RKO (cell line): Measurements from ENCODE around the gene ABCA7.
A peak's percentile ranks its signal among the peaks of the same experiment; 100 is the strongest.
"Not testable (repeated sequence)": the region's sequence is repeated elsewhere in the genome, so short reads cannot be mapped to it uniquely, and the experiment has no call there.

Experiments
- DNase-seq: peaks from one replicate; pipeline ENCODE4 v3.0.0-alpha.2; 2016; ENCODE audit warnings: low spot score

Gene ABCA7

DNA sequence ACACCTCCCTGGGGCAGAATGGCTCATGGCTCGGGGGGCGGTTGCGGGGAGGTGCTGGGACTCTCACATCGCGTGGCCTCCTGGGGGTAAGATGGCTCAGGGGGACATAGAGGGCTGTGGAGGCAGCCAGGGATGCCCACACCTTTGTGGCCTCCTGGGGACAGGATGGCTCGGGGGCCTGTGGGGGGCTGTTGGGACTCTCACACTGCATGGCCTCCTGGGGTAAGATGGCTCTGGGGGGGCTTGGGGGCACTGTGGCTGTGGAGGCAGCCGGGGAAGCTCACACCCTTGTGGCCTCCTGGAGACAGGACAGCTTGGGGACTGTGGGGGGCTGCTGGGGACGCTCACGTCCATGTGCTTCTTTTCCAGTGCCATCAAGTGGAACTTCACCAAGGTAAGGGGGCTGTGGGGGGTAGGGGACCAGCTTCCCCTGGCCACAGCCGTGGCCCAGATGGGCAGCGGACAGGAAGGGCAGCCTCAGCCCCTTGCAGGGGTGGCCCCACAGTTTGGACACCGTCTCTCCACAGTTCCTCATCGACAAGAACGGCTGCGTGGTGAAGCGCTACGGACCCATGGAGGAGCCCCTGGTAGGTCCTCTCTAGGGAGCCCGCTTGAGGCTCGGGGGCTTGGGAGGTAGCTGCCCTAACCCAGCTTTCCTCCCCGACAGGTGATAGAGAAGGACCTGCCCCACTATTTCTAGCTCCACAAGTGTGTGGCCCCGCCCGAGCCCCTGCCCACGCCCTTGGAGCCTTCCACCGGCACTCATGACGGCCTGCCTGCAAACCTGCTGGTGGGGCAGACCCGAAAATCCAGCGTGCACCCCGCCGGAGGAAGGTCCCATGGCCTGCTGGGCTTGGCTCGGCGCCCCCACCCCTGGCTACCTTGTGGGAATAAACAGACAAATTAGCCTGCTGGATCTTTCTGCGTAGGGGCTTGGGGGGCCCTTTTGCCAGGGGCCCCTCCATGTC is 66.2 kb downstream of the ABCA7 start:
- no peak for DNase-seq

DNA sequence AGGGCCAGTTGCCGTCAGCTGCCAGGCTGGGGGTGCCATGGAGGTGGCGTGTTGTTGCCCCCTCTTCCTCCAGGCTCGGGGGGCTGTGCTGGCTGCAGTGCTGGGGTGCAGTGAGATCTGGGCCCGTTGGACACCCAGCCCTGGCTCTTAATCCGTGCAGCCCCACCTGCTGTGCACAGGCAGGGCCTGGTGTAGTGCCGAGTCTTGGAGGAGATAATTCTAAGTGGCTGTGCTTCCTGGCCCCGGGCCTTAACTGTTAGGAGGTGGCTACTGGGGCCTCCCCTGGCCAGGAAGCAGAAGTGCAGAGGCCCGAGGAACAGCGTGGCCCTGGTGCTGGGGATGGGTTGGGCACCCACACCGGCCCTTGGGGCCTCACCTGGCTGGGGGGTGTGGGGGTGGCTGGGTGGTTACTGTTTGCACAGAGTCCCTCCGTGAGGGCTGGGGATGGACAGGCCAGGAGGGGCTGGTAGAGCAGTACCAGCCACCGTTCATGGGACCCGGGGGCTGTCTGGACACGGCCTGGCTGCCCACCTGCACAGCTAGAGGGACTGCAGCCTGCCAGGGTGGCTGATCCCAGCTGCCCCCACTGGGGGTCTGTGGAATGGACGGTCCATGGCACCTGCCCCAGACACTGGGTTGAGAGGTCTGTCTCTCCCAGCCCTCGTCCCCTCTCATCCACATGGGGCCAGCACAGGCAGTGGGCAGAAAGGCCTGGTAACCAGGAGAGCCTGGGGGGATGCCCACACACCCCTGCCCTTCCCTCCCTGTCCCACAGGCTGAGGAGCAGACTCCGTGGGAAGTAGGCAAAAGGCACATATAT is 67.1 kb downstream of the ABCA7 start:
- peak; percentile 79 for DNase-seq

DNA sequence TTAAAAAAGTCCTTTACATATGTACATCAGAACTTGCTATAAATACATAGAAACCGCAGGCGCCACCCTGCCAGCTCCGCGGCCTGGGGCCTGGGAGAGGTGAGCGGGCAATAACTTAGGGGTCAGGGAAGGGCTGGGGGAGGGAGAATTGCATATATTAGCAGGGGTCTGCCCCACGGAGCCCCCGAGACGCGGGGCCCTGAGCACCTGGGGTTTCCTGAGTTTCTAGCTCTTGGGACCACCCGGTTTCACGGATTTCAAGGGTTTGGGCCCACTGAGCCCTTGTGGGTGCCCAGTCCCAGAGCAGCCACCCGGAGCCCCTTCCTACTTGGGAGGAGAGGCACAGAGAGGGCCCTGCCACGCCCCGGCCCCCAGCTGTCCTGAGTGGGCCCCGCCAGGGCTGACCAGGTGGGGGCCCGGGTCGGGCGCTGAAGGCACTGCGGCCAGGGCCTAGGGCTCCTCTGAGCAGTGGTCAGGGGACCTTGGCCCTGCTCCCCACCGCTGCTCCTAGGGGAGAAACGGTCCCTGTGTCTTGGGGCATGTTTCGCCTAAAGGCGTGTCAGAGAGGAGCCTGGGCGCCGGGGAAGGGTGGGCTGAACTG is 67.9 kb downstream of the ABCA7 start:
- no peak for DNase-seq

DNA sequence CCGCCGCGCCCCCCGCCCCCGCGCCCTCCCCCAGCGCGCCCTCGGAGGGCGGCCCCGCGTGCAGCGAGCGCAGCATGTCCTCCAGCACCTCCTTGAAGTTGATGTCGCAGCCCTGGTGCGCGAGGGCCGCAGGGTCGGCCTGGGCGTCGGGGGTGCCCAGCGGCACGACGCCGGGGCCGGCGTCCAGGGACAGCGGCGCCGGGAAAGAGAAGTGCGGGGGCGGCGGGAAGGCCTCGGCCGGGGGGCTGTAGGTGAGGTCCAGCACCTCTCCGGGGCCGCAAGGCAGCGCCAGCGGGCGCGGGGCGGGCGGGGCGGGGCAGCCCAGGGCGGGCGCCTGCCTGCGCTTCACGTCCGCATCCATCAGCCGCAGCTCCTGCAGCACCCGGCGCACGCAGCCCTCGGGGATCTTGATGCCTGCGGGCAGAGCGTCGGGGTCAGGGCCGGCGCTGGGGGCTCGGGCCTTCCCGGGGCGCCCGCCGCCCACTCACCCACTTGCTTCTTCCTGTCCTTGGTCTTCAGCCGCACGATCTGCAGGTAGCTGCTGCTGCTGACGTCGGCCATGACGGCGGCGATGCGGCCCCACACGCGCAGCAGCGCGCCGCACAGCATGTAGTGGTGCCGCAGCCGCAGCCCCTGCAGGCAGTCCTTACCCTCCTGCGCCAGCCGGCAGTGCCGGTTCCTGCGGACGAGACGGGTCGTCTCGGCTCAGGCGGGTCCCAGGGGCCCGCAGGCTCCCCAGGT is 68.6 kb downstream of the ABCA7 start:
- DNase-seq: no peak

DNA sequence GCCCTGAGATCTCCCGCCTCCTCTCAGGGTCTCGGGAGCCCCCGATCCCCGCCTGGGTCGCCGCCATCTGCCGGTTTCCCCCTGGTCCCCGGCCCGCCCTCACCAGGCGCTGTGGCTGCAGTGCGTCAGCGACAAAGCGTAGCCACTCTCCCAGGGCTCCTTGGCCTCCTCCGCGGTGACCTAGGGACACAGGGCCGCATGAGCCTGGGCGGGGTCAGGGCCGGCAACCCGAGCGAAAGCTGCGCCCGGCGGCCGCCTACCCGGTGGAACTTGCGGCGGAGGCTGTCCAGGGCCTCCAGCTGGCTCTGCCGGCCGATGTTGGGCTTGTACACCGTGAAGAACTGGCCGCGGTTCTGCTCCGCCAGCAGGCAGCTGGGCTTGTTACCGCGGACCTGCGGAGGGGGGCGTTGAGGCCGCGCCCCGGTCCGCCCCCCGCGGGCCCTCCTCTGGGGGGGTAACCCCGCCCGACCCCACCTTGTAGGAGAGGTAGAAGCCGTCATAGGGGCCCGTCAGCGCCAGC is 69.2 kb downstream of the ABCA7 start:
- DNase-seq: no peak

DNA sequence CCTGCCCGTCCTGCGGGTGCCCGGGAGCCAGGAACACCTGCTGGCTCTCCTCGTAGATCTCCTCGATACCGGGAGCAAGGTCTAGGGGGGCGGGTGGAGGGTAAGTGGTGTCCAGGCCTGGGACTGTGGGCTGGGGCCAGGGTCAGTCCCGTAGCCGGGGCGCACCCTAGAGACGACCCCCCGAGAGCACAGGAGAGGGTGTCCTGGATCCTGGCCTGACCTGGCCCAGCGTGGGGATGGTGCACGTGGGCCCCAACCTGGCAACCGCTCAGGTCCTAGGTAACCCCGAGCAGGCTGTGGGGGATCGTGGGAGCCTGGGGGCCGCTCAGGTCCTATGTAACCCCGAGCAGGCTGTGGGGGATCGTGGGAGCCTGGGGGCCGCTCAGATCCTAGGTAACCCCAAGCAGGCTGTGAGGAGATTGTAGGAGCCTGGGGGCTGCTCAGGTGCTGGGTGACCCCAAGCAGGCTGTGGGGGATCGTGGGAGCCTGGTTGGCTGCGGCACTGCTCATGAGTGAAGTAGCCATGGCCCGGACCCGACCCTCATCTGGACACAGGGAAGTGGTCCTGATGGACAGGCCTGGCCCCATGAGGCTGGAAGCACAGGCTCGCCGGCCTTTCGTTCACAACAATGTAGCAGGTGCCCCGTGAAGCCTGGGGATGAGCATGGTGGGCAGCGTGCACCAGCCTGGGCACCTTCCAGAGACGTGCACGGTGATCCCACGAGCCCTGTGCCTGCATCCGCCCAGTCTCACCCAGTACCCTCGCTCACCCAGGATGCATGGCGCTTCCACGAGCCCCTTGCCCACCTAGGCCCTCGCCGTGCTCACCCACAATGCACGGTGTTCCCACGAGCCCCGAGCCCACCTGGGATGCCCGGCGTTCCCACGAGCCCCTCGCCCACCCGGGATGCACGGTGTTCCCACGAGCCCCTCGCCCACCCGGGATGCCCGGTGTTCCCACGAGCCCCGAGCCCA is 70.1 kb downstream of the ABCA7 start:
- no peak for DNase-seq

DNA sequence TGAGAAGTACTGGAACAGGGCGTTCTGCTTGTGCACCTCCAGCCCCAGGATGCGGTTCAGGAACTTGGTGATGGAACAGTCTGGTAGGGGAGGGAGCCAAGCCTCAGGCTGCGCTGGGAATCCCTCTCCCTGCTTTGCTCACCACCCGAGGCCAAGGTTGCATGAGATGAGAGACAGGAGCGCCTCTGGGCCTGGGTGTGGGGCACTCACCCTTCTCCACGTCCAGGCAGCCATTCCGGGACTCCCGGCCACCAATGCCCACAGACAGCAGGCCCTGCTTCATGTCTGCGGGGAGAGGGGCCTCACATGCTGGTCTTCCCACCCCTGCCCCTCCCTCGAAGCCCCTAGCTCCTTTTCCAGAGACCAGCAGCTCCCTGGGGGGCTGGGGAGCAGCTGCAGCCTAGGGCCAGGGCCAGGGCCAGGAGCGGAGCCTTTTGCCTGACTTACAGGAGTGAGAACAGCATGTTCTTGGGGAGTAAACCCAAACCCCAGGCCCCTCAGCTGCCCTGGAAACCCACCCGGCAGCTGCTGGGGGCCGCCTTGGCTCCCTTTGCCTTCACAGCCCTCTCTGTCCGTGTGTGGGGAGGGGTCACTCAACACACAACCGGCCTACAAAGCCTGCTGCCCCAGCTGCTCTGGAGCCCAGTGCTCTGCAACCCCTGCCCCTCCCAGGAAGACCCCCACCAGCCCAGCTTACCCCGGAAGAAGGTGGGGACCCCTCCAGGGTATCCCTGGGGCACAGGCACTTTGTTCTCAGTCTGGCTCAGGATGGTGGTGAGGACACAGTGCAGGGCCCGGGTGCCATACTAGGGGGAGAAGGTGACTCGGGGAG is 71.1 kb downstream of the ABCA7 start:
- DNase-seq: peak; percentile 34

DNA sequence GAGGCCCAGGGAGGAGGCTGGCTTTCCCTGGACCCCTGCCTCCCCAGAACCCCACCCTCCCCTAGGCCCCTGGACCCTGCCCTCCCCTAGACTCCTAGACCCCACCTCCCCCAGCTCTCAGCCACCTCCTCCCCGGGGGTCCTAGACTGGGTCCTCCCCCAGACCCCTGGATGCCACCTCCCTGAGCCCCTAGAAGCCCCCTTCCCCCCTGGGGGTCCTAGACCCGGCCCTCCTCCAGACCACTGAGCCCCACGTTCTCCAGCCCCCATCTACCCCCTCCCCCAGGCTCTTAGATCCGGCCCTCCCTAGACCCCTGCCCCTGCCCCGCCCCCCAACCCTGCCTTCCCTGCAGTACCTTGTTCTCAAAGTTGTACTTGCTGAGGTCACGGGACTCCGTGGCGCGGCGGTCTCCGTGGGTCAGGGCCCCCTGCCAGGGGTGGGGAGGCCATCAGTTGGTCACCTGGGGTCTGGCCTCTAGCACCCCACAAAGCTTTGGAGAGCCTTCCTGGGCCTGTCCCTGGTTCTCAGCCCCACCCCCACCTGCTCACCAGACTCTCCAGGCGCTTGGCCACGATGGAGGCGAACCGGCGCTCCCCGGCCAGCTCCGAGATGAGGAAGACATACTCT is 71.8 kb downstream of the ABCA7 start:
- DNase-seq: no peak

DNA sequence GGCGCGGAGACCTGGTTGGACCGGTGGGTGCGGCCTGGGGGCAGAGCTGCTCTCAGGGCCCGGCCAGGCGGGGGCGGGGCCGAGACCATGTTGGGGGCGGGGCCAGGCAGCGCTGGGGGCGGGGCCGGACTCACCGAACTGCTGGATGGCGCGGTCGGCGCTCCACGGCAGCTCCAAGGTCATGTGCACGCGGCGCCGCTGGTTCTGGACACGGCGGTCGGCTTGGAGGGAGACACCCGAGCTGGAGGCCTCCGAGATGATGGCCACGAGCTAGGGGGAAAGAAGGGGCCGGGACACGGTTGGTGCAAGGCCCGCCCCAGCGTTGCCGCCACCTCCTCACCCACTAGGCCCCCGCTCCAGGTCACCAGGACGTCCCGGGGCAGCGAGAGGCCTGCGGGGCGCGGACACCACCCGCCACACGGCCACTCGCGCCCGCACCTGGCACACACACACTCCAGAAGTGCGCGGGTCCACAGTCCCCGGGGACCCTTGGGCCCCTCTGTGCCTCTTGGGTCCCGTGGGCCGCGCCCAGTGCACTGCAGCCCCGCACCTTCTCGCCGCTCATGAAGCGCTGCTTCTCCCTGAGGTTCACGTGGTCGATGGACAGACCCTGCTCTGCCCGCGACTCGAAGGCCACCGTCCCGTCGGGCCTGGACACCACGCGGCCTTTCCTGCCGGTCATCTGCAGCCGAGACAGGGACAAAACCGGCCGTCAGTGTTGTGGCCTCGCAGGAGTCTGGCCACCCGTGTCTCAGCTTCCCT is 72.5 kb downstream of the ABCA7 start:
- DNase-seq: no peak

DNA sequence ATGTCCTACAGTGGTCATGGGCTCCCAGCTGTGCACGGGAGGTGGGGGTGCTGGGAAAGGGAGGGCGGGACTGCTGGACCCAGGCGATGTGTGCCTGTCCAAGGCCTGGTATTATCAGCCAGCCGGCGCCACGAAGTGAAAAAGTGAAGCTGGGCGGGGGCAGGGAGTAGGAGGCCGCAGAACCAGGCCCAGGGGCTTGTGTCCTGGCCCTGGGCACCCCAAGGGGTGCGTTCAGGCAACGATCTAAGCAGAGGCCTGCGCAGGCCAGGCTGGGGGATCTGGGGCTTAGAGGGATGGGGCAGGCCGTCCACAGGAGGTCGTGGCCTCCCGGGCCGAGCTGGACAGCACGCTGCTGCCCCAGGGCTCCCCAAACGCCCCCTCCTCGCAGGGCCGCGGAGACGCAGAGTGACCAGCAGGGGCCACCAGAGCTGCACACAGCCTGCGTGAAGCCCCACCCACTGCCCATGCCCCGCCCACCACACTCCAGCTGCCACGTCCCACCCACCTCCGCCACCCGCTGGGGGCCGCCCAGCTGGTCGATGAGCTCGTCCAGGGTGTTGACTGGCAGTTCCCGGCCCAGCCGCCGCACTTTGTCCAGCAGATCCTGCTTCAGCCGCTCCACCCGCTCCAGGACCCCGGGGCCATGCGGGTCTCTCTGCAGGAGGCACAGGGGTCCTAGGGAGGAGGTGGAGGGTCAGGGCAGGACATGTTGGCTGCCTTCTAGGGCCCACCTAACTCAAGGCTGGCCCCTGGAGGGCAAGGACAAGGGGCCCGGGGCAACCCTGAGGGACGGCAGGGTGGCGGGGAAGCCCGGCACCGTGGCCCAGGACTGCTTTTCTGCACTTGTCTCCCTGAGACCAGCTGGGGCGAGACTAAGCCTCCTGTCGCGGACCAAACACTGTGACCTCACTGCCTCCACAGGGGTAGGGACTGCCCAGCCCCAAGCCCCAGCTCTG is 73.4 kb downstream of the ABCA7 start:
- DNase-seq: peak; percentile 92

DNA sequence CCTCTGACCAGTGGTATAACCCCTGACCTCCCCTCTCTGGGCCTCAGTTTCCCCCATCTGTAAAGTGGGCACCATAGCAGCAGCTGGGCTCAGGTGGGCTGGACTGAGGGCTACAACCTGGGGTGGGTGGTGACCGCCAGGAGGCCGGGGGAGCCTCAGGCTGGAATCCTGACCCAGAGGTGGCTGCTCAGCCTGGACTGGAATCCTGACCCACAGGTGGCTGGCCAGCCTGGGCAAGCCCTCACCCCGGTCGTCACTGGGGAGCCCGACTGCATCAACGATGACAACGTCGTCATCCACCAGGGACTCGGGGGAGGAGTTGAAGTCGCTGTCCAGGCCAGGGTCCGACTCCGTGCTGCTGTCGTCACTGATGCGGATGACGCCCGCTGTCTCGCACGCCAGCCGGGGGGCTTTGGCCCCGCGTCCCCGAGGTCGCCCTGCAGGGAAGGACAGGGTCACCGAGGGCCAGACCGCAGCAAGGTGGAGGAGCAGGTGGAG is 74.1 kb downstream of the ABCA7 start:
- no peak for DNase-seq

DNA sequence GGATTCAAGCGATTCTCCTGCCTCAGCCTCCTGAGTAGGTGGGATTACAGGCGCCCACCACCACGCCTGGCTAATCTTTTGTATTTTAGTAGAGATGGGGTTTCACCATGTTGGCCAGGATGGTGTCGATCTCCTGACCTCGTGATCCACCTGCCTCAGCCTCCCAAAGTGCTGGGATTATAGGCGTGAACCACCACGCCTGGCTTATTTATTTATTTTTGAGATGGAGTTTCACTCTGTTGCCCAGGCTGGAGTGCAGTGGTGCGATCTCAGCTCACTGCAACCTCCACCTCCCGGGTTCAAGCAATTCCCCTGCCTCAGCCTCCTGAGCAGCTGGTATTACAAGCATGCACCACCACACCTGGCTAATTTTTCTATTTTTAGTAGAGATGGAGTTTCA is 74.8 kb downstream of the ABCA7 start:
- DNase-seq: not testable (repeated sequence)
